Neural cell (in vitro differentiated cells): Measurements from ENCODE around the gene YAE1. TPM values are rescaled to one million over a fixed set of nuclear protein-coding genes. Genes with fewer than 3 reads are reported as not detected.

Source experiments
- H2AFZ ChIP-seq: fragments of 200-600, 300-800 bp; sonication (generic), shearing (Covaris generic); 2 replicates; pipeline ENCODE4 v1.6.0; 2014; ENCODE audit warnings: low read depth, mild to moderate bottlenecking, antibody characterized with exemption, low read length, moderate library complexity
- H3F3A ChIP-seq: fragments of 200-600 bp; shearing (Covaris generic); 2 replicates; pipeline ENCODE4 v1.6.1; 2016; ENCODE audit warnings: mild to moderate bottlenecking, moderate library complexity, mixed read lengths, antibody characterized with exemption, low read length; ENCODE audit not compliant: insufficient read depth, poor library complexity, severe bottlenecking
- H3K27ac ChIP-seq: fragments of 200-600, 300-800 bp; sonication (generic), shearing (Covaris generic); 2 replicates; pipeline ENCODE4 v1.5.1; 2014; ENCODE audit warnings: mild to moderate bottlenecking, low read length, moderate library complexity
- H3K27me3 ChIP-seq: fragments of 300-800, 200-600 bp; sonication (generic), shearing (Covaris generic); 2 replicates; pipeline ENCODE4 v1.6.0; 2014; ENCODE audit warnings: mild to moderate bottlenecking, low read depth, low read length, moderate library complexity; ENCODE audit not compliant: insufficient read depth
- H3K36me3 ChIP-seq: fragments of 300-800, 200-600 bp; sonication (generic), shearing (Covaris generic); 2 replicates; pipeline ENCODE4 v1.5.1; 2014; ENCODE audit warnings: mild to moderate bottlenecking, antibody characterized with exemption, low read length, moderate library complexity; ENCODE audit not compliant: insufficient read depth
- H3K4me2 ChIP-seq: fragments of 300-800, 200-600 bp; sonication (generic), shearing (Covaris generic); 2 replicates; pipeline ENCODE4 v1.6.0; 2014; ENCODE audit warnings: mild to moderate bottlenecking, low read length
- H3K4me3 ChIP-seq: fragments of 300-800, 200-600 bp; sonication (generic), shearing (Covaris generic); 2 replicates; pipeline ENCODE4 v1.5.1; 2014; ENCODE audit warnings: mild to moderate bottlenecking, low read length, moderate library complexity
- H3K79me2 ChIP-seq: fragments of 200-600 bp; shearing (Covaris generic); replicated peaks from 2 replicates; pipeline ENCODE4 v1.6.0; 2014; ENCODE audit warnings: mild to moderate bottlenecking, low read length, moderate library complexity; ENCODE audit not compliant: insufficient read depth
- H3K9ac ChIP-seq: fragments of 300-800, 200-600 bp; sonication (generic), shearing (Covaris generic); 2 replicates; pipeline ENCODE4 v1.6.1; 2016; ENCODE audit warnings: mild to moderate bottlenecking, low read length, mixed read lengths
- H3K9me2 ChIP-seq: fragments of 200-600 bp; shearing (Covaris generic); 2 replicates; pipeline ENCODE4 v1.6.1; 2016; ENCODE audit warnings: mild to moderate bottlenecking, low read length, mixed read lengths; ENCODE audit not compliant: insufficient read depth
- H3K9me3 ChIP-seq: fragments of 200-600, 300-800 bp; sonication (generic), shearing (Covaris generic); 2 replicates; pipeline ENCODE4 v1.6.1; 2016; ENCODE audit warnings: mild to moderate bottlenecking, mixed run types, low read length, moderate library complexity, mixed read lengths
- H4K20me1 ChIP-seq: fragments of 200-600 bp; shearing (Covaris generic); 2 replicates; pipeline ENCODE4 v1.6.1; 2016; ENCODE audit warnings: mild to moderate bottlenecking, mixed run types; ENCODE audit not compliant: insufficient read depth
- CTCF ChIP-seq: fragments of 450-650 bp; IDR thresholded peaks from 2 replicates; pipeline ENCODE4 v1.5.1; 2014; ENCODE audit warnings: antibody characterized with exemption, mild to moderate bottlenecking, moderate library complexity; ENCODE audit not compliant: poor library complexity, severe bottlenecking
- EP300 ChIP-seq: fragments of 450-650 bp; conservative IDR thresholded peaks from 2 replicates; pipeline ENCODE4 v1.6.1; 2014; ENCODE audit warnings: antibody characterized with exemption, mild to moderate bottlenecking, moderate library complexity; ENCODE audit not compliant: poor library complexity, severe bottlenecking
- EZH2 ChIP-seq: fragments of 200-600, 300-800 bp; shearing (Covaris generic), sonication (generic); IDR thresholded peaks from 2 replicates; pipeline ENCODE4 v1.6.1; 2014; ENCODE audit warnings: antibody characterized with exemption, low read length, borderline replicate concordance, mild to moderate bottlenecking; ENCODE audit not compliant: insufficient read depth, poor library complexity, severe bottlenecking
- MXI1 ChIP-seq: fragments of 450-650 bp; conservative IDR thresholded peaks from 2 replicates; pipeline ENCODE4 v1.6.1; 2014; ENCODE audit warnings: antibody characterized with exemption, mild to moderate bottlenecking; ENCODE audit not compliant: poor library complexity, severe bottlenecking
- POLR2AphosphoS5 ChIP-seq: IDR thresholded peaks from 2 replicates; pipeline ENCODE4 v1.6.1; 2012
- RAD21 ChIP-seq: fragments of 450-650 bp; conservative IDR thresholded peaks from 2 replicates; pipeline ENCODE4 v1.6.1; 2014; ENCODE audit warnings: antibody characterized with exemption, mild to moderate bottlenecking, moderate library complexity
- REST ChIP-seq: IDR thresholded peaks from 2 replicates; pipeline ENCODE4 v1.6.1; 2012; ENCODE audit warnings: borderline replicate concordance
- SMC3 ChIP-seq: fragments of 450-650 bp; conservative IDR thresholded peaks from 2 replicates; pipeline ENCODE4 v1.6.1; 2014; ENCODE audit warnings: antibody characterized with exemption, mild to moderate bottlenecking, moderate library complexity; ENCODE audit not compliant: poor library complexity
- TAF1 ChIP-seq: IDR thresholded peaks from 2 replicates; pipeline ENCODE4 v1.6.1; 2012; ENCODE audit warnings: low read depth
- polyA plus RNA-seq: library from polyadenylated mRNA; depleted of rRNA; stranded (reverse); fragments of >200 nt; gene quantifications from 2 replicates; pipeline ENCODE4 v1.2.3, GENCODE V29; 2014

YAE1 gene
- polyA plus RNA-seq, 1 donor from 2014 or later = 85.2 TPM

- H4K20me1 ChIP-seq = no peaks in the 10 kb centered on the region
- H3K4me2 ChIP-seq = no peak overlapping the region
- no peak overlapping the region for H3K9ac ChIP-seq
- no peak overlapping the region for H2AFZ ChIP-seq
- H3K27me3 ChIP-seq = no peaks in the 10 kb centered on the region
- no peaks in the 10 kb centered on the region for H3F3A ChIP-seq
- H3K36me3 ChIP-seq = no peaks in the 10 kb centered on the region
- no peak overlapping the region for H3K4me3 ChIP-seq
- H3K79me2 ChIP-seq = no peaks in the 10 kb centered on the region
- H3K9me3 ChIP-seq = peaks cover 5% of the 10 kb centered on the region
- TF ChIP-seq TAF1 (no peak), SMC3 (no peak), POLR2AphosphoS5 (no peak), EP300 (no peak), MXI1 (no peak), CTCF (no peak), EZH2 (no peak), RAD21 (no peak), REST (no peak)
- H3K9me2 ChIP-seq = no peaks in the 10 kb centered on the region
- no peak overlapping the region for H3K27ac ChIP-seq
Observed at GRCh38 chr7:39547336-39547735, 18.9 kb upstream of the YAE1 start.

GRCh38 chr7:39550411-39550810 lies 15.8 kb upstream of the YAE1 start:
- Histone ChIP-seq H4K20me1 (no peaks in the 10 kb centered on the region), H3K9ac (no peak overlapping the region), H3K27ac (no peak overlapping the region), H3K4me3 (no peak overlapping the region), H3K27me3 (no peaks in the 10 kb centered on the region), H3F3A (no peaks in the 10 kb centered on the region), H3K9me2 (no peaks in the 10 kb centered on the region), H3K9me3 (peaks cover 5% of the 10 kb centered on the region), H3K79me2 (no peaks in the 10 kb centered on the region), H3K4me2 (no peak overlapping the region), H2AFZ (no peak overlapping the region), H3K36me3 (no peaks in the 10 kb centered on the region)
- TF ChIP-seq RAD21 (no peak), SMC3 (no peak), EZH2 (no peak), REST (no peak), EP300 (no peak), CTCF (no peak), MXI1 (no peak), POLR2AphosphoS5 (no peak), TAF1 (no peak)
